Keratinocyte (primary cell): Measurements from ENCODE around the gene AGPAT3.

Experiments
- EZH2 ChIP-seq: IDR thresholded peaks from one replicate; pipeline ENCODE4 v1.6.1; 2012; ENCODE audit warnings: inconsistent platforms, mild to moderate bottlenecking, low read length, moderate library complexity
- TF ChIP-seq, protein P1 (sequence below), 3 experiments: IDR thresholded peaks in 1 of 3; conservative IDR thresholded peaks in 1 of 3; optimal IDR thresholded peaks in 1 of 3; 2 replicates in 2 of 3; 3 replicates in 1 of 3; pipeline versions ENCODE3 to v1.5.1; 2011; ENCODE audit warnings: low read length in 3 of 3, mild to moderate bottlenecking in 3 of 3, moderate library complexity in 2 of 3, control low read depth in 1 of 3, inconsistent platforms in 1 of 3; ENCODE audit not compliant: insufficient read depth in 2 of 3; ENCODE audit errors: extremely low read depth in 1 of 3

DNA sequence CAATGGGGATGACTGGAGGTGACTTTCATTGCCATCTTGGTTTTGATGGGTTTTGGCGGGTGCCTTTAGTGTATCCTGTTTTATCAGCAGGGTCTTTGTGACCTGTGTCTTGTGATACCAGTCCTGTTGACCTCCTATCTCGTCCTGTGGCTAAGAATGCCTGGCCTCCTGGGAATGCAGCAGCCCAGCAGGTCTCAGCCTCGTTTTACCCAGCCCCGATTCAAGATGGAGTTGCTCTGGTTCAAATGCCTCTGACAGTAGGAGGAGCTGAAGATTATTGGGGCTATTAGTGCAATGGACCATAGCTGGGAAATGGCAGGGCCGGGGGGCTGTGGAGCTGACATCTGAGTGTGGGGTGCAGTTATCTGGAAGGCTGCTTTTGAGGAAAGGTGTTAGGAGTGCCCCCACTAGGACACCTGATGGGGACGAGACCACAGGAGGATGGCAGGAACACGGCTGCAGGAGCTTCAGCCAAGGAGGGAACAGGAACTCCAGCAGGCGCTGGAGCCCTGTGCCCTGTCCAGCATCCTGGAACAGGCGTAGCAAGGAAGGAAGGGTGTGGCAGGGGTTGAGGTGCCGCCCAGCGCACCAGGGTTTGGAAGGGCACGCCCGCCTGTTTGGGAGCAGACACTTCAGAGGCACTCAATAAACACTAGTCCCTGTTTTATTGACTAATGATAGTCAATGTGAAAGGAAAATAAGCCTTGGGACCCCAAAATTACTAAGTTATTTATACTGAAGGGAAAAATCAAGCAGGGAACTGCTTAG lies 15.3 kb upstream of the AGPAT3 start:
- TF ChIP-seq, protein P1, sequence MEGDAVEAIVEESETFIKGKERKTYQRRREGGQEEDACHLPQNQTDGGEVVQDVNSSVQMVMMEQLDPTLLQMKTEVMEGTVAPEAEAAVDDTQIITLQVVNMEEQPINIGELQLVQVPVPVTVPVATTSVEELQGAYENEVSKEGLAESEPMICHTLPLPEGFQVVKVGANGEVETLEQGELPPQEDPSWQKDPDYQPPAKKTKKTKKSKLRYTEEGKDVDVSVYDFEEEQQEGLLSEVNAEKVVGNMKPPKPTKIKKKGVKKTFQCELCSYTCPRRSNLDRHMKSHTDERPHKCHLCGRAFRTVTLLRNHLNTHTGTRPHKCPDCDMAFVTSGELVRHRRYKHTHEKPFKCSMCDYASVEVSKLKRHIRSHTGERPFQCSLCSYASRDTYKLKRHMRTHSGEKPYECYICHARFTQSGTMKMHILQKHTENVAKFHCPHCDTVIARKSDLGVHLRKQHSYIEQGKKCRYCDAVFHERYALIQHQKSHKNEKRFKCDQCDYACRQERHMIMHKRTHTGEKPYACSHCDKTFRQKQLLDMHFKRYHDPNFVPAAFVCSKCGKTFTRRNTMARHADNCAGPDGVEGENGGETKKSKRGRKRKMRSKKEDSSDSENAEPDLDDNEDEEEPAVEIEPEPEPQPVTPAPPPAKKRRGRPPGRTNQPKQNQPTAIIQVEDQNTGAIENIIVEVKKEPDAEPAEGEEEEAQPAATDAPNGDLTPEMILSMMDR (optimal IDR thresholded peaks at IDR 0.05 in 1 of 3, IDR thresholded peaks at IDR 0.05 in 1 of 3, conservative IDR thresholded peaks at IDR 0.05 in 1 of 3; ENCODE audit: extremely low read depth in 1 of 3, insufficient read depth in 2 of 3, low read length in 3 of 3): no peak
- no peak for TF ChIP-seq EZH2
